ENCODE results near the gene CYP26A1.

Gene CYP26A1

DNA sequence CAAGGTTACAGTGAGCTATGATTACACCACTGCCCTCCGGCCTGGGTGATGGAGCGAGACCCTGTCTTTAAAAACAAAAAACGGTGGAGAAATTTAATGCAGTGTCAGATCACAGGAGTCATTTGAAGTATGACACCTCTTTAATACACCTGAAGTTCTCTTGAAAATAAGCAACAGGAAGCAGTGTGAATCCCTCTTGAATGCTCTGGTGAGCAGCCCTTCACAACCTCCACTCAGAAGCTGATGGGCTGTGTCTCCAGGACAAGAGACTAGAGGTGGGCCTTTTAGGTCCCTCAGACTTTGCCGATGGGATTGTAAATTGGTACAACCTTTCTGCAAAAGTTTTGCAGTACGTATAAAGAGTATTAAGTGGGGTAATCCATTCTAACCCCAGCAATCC is 50.1 kb downstream of the CYP26A1 start:
- no peak for DNase-seq (ENCODE audit: low read depth)

GRCh38 chr10:93124580-93125318 is 51.1 kb downstream of the CYP26A1 start:
- no peak for DNase-seq (ENCODE audit: low read depth)

DNA sequence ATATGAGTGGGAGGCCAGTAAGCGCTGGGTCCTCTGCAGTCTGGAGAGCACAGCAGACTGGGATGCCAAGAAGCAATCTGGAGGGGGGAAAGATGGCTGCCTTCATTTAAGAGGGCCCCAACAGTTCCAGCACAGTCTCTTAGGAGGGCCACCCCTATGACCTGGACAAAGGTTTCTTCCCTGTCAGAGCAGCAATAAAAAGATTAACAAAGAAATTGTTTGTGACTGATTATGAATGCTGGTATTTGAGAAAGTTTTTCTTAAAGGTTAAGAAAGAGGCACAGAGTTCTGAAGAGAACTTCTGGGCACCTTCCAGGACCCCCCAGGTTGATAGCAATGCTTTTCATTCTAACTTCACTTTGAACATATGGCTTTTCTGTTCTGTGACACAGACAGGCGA is 52.3 kb downstream of the CYP26A1 start:
- DNase-seq (ENCODE audit: low read depth) = no peak

GRCh38 chr10:93126483-93127052 is 52.9 kb downstream of the CYP26A1 start:
- no peak for DNase-seq (ENCODE audit: low read depth)
